IMR-90 (cell line): ENCODE results near the gene ST6GALNAC3. TPM values are rescaled to one million over a fixed set of nuclear protein-coding genes. Genes with fewer than 3 reads are reported as not detected.

ENCODE experiments used
- ATAC-seq: fragments of 200-7000 bp; cut with Tn5 transposase; 2 replicates; pipeline ENCODE4 v1.9.1; 2020; ENCODE audit warnings: low read depth, mild to moderate bottlenecking, moderate library complexity
- BruUV-seq: library from RNA; stranded (reverse); fragments of 400-500 nt; replicated peaks from 2 replicates; lab custom pipeline; 2021; lab: Mats Ljungman, UMichigan
- CTCF ChIA-PET: fragments of 300-600 bp; formaldehyde crosslinking; extraction: SDS; loops from one replicate; lab custom pipeline; 2021; ENCODE audit warnings: antibody characterized with exemption; lab: Yijun Ruan, JAX
- POLR2A ChIA-PET: fragments of 300-600 bp; sonication (Branson Sonifier 250); formaldehyde crosslinking; loops from one replicate; lab custom pipeline; 2022; ENCODE audit warnings: antibody characterized with exemption; ENCODE audit not compliant: unreplicated experiment; lab: Charles Lee
- DNase-seq: peaks from one replicate; pipeline ENCODE4 v3.0.0; 2013
- H2AFZ ChIP-seq: replicated peaks from 2 replicates; pipeline ENCODE3; 2013; ENCODE audit warnings: low read length, mild to moderate bottlenecking; ENCODE audit not compliant: poor library complexity
- H2AK5ac ChIP-seq: 2 replicates; pipeline ENCODE4 v1.6.1; 2013; ENCODE audit warnings: low read depth, low read length, inconsistent platforms
- H2AK9ac ChIP-seq: replicated peaks from 2 replicates; pipeline ENCODE3; 2013; ENCODE audit warnings: mild to moderate bottlenecking, low read depth, low read length, moderate library complexity; ENCODE audit not compliant: poor library complexity
- H2BK120ac ChIP-seq: 2 replicates; pipeline ENCODE4 v1.6.1; 2013; ENCODE audit warnings: low read depth, low read length, inconsistent platforms
- H2BK15ac ChIP-seq: 3 replicates; pipeline ENCODE4 v1.6.1; 2013; ENCODE audit warnings: low read depth, low read length, inconsistent platforms
- H2BK20ac ChIP-seq: 2 replicates; pipeline ENCODE4 v1.6.1; 2013; ENCODE audit warnings: low read depth, mild to moderate bottlenecking, inconsistent platforms, low read length, moderate library complexity
- H2BK5ac ChIP-seq: 2 replicates; pipeline ENCODE4 v1.6.1; 2013; ENCODE audit warnings: mild to moderate bottlenecking, low read depth, low read length, inconsistent platforms; ENCODE audit not compliant: poor library complexity, severe bottlenecking
- H3K14ac ChIP-seq: replicated peaks from 2 replicates; pipeline ENCODE4 v1.6.1; 2013; ENCODE audit warnings: low read depth, low read length, inconsistent platforms
- H3K18ac ChIP-seq: 2 replicates; pipeline ENCODE4 v1.6.1; 2013; ENCODE audit warnings: low read depth, low read length, control low read depth
- H3K23ac ChIP-seq: 2 replicates; pipeline ENCODE4 v1.6.1; 2013; ENCODE audit warnings: low read depth, low read length, inconsistent platforms
- H3K27ac ChIP-seq: 2 replicates; pipeline ENCODE4 v1.5.1; 2013; ENCODE audit warnings: mild to moderate bottlenecking, control low read depth, low read length; ENCODE audit not compliant: insufficient read depth
- H3K27me3 ChIP-seq: 2 replicates; pipeline ENCODE4 v1.6.1; 2013; ENCODE audit warnings: low read length; ENCODE audit not compliant: control insufficient read depth, insufficient read depth
- H3K36me3 ChIP-seq: 2 replicates; pipeline ENCODE4 v1.6.1; 2013; ENCODE audit warnings: low read length, mixed read lengths; ENCODE audit not compliant: control insufficient read depth, insufficient read depth
- H3K4ac ChIP-seq: 2 replicates; pipeline ENCODE4 v1.6.1; 2013; ENCODE audit warnings: low read depth, low read length, inconsistent platforms
- H3K4me1 ChIP-seq: 2 replicates; pipeline ENCODE4 v1.6.1; 2013; ENCODE audit warnings: low read length, mixed read lengths; ENCODE audit not compliant: control insufficient read depth, insufficient read depth
- H3K4me2 ChIP-seq: 2 replicates; pipeline ENCODE4 v1.6.1; 2013; ENCODE audit warnings: low read depth, mild to moderate bottlenecking, control low read depth, low read length, moderate library complexity
- H3K4me3 ChIP-seq: 2 replicates; pipeline ENCODE4 v1.5.1; 2013; ENCODE audit warnings: low read depth, mild to moderate bottlenecking, control low read depth, low read length, moderate library complexity; ENCODE audit not compliant: insufficient read depth
- H3K56ac ChIP-seq: 2 replicates; pipeline ENCODE4 v1.6.1; 2013; ENCODE audit warnings: low read length, inconsistent platforms; ENCODE audit not compliant: insufficient read depth; ENCODE audit errors: extremely low read depth
- H3K79me1 ChIP-seq, 2 experiments: 2 replicates each; pipeline ENCODE4 v1.6.1; 2013; ENCODE audit warnings: low read length in 2 of 2, inconsistent platforms in 1 of 2, low read depth in 1 of 2
- H3K9ac ChIP-seq: 2 replicates; pipeline ENCODE4 v1.6.1; 2013; ENCODE audit warnings: low read depth, low read length, control low read depth
- H3K9me1 ChIP-seq: 2 replicates; pipeline ENCODE4 v1.6.1; 2013; ENCODE audit warnings: low read length, inconsistent platforms; ENCODE audit not compliant: insufficient read depth
- H3K9me3 ChIP-seq: 2 replicates; pipeline ENCODE4 v1.6.1; 2013; ENCODE audit warnings: low read length; ENCODE audit not compliant: control insufficient read depth, insufficient read depth
- H4K20me1 ChIP-seq: 2 replicates; pipeline ENCODE4 v1.6.1; 2013; ENCODE audit warnings: low read length, inconsistent platforms; ENCODE audit not compliant: insufficient read depth
- H4K5ac ChIP-seq: 2 replicates; pipeline ENCODE4 v1.6.1; 2013; ENCODE audit warnings: mild to moderate bottlenecking, low read depth, low read length, control low read depth
- H4K8ac ChIP-seq, 2 experiments: 2 replicates each; pipeline ENCODE4 v1.6.1; 2013; ENCODE audit warnings: low read depth in 2 of 2, low read length in 2 of 2, control low read depth in 1 of 2, inconsistent platforms in 1 of 2
- H4K91ac ChIP-seq: 2 replicates; pipeline ENCODE4 v1.6.1; 2013; ENCODE audit warnings: low read depth, low read length, inconsistent platforms; ENCODE audit not compliant: insufficient read depth
- CHD1 ChIP-seq: IDR thresholded peaks from 2 replicates; pipeline ENCODE4 v1.6.1; 2012; ENCODE audit warnings: low read depth, low read length, improper control_type of control experiment
- ELK1 ChIP-seq: fragments of 150-350 bp; IDR thresholded peaks from 2 replicates; pipeline ENCODE4 v1.6.1; 2016; ENCODE audit warnings: low read depth, mild to moderate bottlenecking, low read length, moderate library complexity, borderline replicate concordance
- MAFK ChIP-seq: IDR thresholded peaks from 2 replicates; pipeline ENCODE4 v1.6.1; 2012; ENCODE audit warnings: low read depth, low read length, improper control_type of control experiment
- MAZ ChIP-seq: IDR thresholded peaks from 2 replicates; pipeline ENCODE4 v1.6.1; 2012; ENCODE audit warnings: low read depth, mild to moderate bottlenecking, low read length, improper control_type of control experiment, moderate library complexity, borderline replicate concordance
- MXI1 ChIP-seq: IDR thresholded peaks from 2 replicates; pipeline ENCODE4 v1.6.1; 2012; ENCODE audit warnings: low read depth, mild to moderate bottlenecking, low read length, moderate library complexity, borderline replicate concordance
- NFE2L2 ChIP-seq: fragments of 150-350 bp; IDR thresholded peaks from 2 replicates; pipeline ENCODE4 v1.6.1; 2016; ENCODE audit warnings: low read depth, mild to moderate bottlenecking, low read length
- POLR2A ChIP-seq: IDR thresholded peaks from 2 replicates; pipeline ENCODE4 v1.6.1; 2012; ENCODE audit warnings: mild to moderate bottlenecking, low read depth, low read length
- RFX5 ChIP-seq: IDR thresholded peaks from 2 replicates; pipeline ENCODE4 v1.8.0; 2012; ENCODE audit warnings: low read depth, mild to moderate bottlenecking, low read length, moderate library complexity
- SMC3 ChIP-seq: fragments of 150-350 bp; IDR thresholded peaks from 2 replicates; pipeline ENCODE4 v1.6.1; 2016; ENCODE audit warnings: low read depth, mild to moderate bottlenecking, antibody characterized with exemption, low read length, moderate library complexity
- USF2 ChIP-seq: fragments of 150-350 bp; IDR thresholded peaks from 2 replicates; pipeline ENCODE4 v1.6.1; 2017; ENCODE audit warnings: mild to moderate bottlenecking, antibody characterized with exemption, low read length, low read depth
- WGBS, 2 experiments: methylation state at CpG; one replicate each; pipeline versions ENCODE4 v1.1.5 to v1.1.7; 2013; ENCODE audit warnings: missing lambda C conversion rate in 2 of 2; ENCODE audit not compliant: insufficient read length in 1 of 2; ENCODE audit errors: extremely low coverage in 2 of 2; 5-methylcytosine and 5-hydroxymethylcytosine counted together
- dilution Hi-C: fragments of 300-500 bp; cut with HindIII; formaldehyde crosslinking; loops from one replicate; pipeline ENCODE4 v1.14.3; 2018; ENCODE audit warnings: low sequenced_read_pairs; ENCODE audit not compliant: unreplicated experiment
- in situ Hi-C: fragments of 300-500 bp; cut with MboI; formaldehyde crosslinking; loops from 3 replicates; pipeline ENCODE4 v1.14.3; 2019; ENCODE audit warnings: low sequenced_read_pairs, inconsistent platforms, mixed read lengths
- intact Hi-C: fragments of 100-400 bp; cut with micrococcal nuclease; formaldehyde crosslinking; loops from 2 replicates; pipeline ENCODE4 v1.10.0; 2022
- polyA plus RNA-seq, 3 experiments: library from polyadenylated mRNA; depleted of rRNA; stranded (reverse); fragments of >200 nt; gene quantifications; 2 replicates each; pipeline ENCODE4 v1.2.3, GENCODE V29; 2012; ENCODE audit warnings: low replicate concordance in 1 of 3
- total RNA-seq: library from RNA; depleted of rRNA; stranded (reverse); fragments of >200 nt; gene quantifications from 2 replicates; pipeline ENCODE4 v1.2.3, GENCODE V29; 2012

Gene ST6GALNAC3
- total and polyA plus RNA-seq, 2 of the 4 experiments (the other 2 are of a cell fraction): 0.65 to 1.3 TPM

- Histone ChIP-seq H3K9me1 (no peaks in the 10 kb centered on the region), H2BK5ac (no peak overlapping the region), H3K56ac (no peak overlapping the region), H2AFZ (no peak overlapping the region), H4K5ac (no peak overlapping the region), H2BK20ac (no peak overlapping the region), H3K9ac (no peak overlapping the region), H3K36me3 (no peaks in the 10 kb centered on the region), H3K4me1 (no peaks in the 10 kb centered on the region), H3K18ac (no peak overlapping the region), H3K14ac (no peak overlapping the region), H4K20me1 (no peaks in the 10 kb centered on the region), H4K8ac (no peak overlapping the region), H2AK5ac (no peak overlapping the region), H3K4me3 (no peak overlapping the region), H2BK120ac (no peak overlapping the region), H4K91ac (no peak overlapping the region), H3K4ac (no peak overlapping the region), H3K23ac (no peak overlapping the region), H3K9me3 (no peaks in the 10 kb centered on the region), H3K4me2 (no peak overlapping the region), H3K27me3 (no peaks in the 10 kb centered on the region; the same call in 1 of the 2 replicates), H3K27ac (no peak overlapping the region), H3K79me1 (no peaks in the 10 kb centered on the region), H2AK9ac (no peak overlapping the region), H2BK15ac (no peak overlapping the region)
- dilution Hi-C loops (no loop called here), intact Hi-C loops (loop anchor here (5.0 kb wide), 1 partner anchor 111 kb away; no protein-coding TSS in a partner anchor), in situ Hi-C loops (no loop called here)
- no TSS peak for BruUV-seq
- ChIA-PET POLR2A (no interaction called here), CTCF (no interaction called here)
- WGBS, 2 experiments: no CpG with 5 or more reads among the region's 2 CpGs
- DNase-seq: no peak
- ATAC-seq: no peak
- no peak for TF ChIP-seq ELK1
- TF ChIP-seq POLR2A: no peak
- TF ChIP-seq NFE2L2: no peak
- no peak for TF ChIP-seq SMC3
- no peak for TF ChIP-seq RFX5
- no peak for TF ChIP-seq MAZ
- no peak for TF ChIP-seq MXI1
- no peak for TF ChIP-seq USF2
- TF ChIP-seq MAFK: no peak
- no peak for TF ChIP-seq CHD1
Observed at GRCh38 chr1:76148460-76148859, 73.9 kb downstream of the ST6GALNAC3 start.
